HG02840 (cell line): Measurements from ENCODE around the gene KDM6B.
"Not testable (repeated sequence)": the region's sequence is repeated elsewhere in the genome, so short reads cannot be mapped to it uniquely, and the experiment has no call there.

Source experiments
- ATAC-seq: cut with Tn5 transposase; IDR thresholded peaks from one replicate; pipeline ENCODE4 v1.9.1; 2021; ENCODE audit warnings: mild to moderate bottlenecking, moderate library complexity, moderate number of reproducible peaks; ENCODE audit not compliant: unreplicated experiment, low FRiP score

The KDM6B gene

DNA sequence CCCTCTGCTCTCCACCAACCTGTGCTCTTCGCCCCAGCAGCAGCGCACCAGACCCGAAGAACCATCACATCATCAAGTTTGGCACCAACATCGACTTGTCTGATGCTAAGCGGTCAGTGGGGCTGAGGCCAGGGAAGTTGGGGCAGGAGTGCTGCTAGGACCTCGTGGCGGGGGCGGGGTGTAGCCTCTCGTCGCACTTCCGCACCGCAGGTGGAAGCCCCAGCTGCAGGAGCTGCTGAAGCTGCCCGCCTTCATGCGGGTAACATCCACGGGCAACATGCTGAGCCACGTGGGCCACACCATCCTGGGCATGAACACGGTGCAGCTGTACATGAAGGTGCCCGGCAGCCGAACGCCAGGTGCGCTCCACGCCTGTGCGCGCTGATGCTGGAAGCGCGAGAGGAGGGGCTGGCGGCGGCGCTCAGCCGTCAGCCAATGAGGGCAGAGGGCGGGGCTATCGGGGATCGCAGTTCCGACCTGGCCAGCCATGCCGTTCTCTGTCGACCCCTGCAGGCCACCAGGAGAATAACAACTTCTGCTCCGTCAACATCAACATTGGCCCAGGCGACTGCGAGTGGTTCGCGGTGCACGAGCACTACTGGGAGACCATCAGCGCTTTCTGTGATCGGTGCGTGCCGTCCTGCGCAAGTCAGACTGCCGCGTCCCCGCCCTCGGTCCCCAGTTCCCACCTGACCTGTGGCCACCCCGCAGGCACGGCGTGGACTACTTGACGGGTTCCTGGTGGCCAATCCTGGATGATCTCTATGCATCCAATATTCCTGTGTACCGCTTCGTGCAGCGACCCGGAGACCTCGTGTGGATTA lies 17.6 kb downstream of the KDM6B start:
- ATAC-seq = peak; percentile 66

DNA sequence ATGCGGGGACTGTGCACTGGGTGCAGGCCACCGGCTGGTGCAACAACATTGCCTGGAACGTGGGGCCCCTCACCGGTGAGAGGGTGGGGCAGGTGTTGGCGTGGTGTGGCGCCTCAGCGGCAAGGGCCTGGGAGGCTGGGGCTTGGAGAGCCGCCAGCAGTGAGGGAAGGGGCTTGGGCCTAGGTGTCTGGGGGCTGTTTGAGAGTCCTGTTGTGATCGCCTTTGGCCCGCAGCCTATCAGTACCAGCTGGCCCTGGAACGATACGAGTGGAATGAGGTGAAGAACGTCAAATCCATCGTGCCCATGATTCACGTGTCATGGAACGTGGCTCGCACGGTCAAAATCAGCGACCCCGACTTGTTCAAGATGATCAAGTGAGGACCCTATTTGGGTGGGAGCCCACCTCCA lies 18.2 kb downstream of the KDM6B start:
- no peak for ATAC-seq

DNA sequence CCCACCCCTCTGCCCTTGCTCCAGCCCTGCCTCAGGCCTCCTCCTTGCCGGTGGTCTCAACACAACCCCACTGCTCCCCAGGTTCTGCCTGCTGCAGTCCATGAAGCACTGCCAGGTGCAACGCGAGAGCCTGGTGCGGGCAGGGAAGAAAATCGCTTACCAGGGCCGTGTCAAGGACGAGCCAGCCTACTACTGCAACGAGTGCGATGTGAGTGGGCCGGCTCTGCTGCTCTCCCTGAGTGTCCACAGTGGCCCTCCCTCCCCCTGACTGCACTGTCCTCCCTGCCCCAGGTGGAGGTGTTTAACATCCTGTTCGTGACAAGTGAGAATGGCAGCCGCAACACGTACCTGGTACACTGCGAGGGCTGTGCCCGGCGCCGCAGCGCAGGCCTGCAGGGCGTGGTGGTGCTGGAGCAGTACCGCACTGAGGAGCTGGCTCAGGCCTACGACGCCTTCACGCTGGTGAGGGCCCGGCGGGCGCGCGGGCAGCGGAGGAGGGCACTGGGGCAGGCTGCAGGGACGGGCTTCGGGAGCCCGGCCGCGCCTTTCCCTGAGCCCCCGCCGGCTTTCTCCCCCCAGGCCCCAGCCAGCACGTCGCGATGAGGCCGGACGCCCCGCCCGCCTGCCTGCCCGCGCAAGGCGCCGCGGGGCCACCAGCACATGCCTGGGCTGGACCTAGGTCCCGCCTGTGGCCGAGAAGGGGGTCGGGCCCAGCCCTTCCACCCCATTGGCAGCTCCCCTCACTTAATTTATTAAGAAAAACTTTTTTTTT lies 19.1 kb downstream of the KDM6B start:
- no peak for ATAC-seq

DNA sequence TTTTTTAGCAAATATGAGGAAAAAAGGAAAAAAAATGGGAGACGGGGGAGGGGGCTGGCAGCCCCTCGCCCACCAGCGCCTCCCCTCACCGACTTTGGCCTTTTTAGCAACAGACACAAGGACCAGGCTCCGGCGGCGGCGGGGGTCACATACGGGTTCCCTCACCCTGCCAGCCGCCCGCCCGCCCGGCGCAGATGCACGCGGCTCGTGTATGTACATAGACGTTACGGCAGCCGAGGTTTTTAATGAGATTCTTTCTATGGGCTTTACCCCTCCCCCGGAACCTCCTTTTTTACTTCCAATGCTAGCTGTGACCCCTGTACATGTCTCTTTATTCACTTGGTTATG lies 19.6 kb downstream of the KDM6B start:
- no peak for ATAC-seq

DNA sequence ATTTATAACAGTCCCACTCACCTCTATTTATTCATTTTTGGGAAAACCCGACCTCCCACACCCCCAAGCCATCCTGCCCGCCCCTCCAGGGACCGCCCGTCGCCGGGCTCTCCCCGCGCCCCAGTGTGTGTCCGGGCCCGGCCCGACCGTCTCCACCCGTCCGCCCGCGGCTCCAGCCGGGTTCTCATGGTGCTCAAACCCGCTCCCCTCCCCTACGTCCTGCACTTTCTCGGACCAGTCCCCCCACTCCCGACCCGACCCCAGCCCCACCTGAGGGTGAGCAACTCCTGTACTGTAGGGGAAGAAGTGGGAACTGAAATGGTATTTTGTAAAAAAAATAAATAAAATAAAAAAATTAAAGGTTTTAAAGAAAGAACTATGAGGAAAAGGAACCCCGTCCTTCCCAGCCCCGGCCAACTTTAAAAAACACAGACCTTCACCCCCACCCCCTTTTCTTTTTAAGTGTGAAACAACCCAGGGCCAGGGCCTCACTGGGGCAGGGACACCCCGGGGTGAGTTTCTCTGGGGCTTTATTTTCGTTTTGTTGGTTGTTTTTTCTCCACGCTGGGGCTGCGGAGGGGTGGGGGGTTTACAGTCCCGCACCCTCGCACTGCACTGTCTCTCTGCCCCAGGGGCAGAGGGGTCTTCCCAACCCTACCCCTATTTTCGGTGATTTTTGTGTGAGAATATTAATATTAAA lies 20.2 kb downstream of the KDM6B start:
- no peak for ATAC-seq

DNA sequence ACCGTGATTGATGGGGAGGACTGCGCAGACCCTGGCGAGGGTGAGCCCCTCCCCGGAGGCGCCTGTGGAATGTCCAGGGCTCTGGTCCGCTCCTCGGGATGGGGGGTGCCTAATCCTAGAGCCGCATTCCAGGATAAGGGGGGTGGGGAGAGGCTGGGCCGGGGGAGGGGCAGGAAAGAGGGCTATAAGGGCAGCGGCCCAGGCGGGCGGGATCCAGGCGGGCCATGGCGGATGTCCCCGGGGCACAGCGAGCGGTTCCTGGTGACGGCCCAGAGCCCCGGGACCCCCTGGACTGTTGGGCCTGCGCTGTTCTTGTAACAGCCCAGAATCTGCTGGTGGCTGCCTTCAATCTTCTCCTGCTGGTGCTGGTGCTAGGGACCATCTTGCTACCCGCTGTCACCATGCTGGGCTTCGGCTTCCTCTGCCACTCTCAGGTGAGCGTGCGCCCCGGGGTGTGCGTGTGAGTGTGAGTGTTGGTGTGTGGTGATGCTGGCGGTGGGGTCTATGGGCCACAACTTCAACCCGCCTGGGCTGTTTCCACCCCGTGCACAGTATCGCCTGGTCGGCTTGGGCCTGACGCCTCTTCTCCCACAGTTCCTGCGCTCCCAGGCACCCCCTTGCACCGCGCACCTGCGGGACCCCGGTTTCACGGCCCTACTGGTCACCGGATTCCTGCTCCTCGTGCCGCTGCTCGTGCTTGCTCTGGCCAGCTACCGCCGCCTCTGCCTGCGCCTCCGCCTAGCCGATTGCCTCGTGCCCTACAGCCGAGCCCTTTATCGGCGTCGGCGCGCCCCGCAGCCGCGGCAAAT lies 21.0 kb downstream of the KDM6B start, which contains the start of gene TMEM88:
TSS of gene TMEM88 (plus strand) at position 216 of the 809 bp plus-strand sequence. CDS start at position 225, 9 bp downstream.
- ATAC-seq = no peak

DNA sequence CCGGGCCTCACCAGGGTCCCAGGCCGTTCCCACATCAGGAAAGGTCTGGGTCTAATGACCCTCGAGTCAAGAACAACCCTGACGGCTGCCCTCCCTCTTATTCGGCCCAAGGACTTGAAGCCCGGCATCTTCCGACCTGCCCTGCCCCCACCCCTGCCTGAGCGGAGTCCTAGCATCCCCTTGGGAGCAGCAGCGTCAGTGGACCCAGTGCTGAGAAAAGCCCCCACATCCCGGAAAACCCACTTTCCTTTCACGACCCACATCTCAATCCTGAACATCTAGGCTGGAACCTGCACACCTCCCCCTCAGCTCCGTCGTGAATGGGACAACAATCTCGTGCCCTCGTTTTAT lies 21.6 kb downstream of the KDM6B start:
- no peak for ATAC-seq

DNA sequence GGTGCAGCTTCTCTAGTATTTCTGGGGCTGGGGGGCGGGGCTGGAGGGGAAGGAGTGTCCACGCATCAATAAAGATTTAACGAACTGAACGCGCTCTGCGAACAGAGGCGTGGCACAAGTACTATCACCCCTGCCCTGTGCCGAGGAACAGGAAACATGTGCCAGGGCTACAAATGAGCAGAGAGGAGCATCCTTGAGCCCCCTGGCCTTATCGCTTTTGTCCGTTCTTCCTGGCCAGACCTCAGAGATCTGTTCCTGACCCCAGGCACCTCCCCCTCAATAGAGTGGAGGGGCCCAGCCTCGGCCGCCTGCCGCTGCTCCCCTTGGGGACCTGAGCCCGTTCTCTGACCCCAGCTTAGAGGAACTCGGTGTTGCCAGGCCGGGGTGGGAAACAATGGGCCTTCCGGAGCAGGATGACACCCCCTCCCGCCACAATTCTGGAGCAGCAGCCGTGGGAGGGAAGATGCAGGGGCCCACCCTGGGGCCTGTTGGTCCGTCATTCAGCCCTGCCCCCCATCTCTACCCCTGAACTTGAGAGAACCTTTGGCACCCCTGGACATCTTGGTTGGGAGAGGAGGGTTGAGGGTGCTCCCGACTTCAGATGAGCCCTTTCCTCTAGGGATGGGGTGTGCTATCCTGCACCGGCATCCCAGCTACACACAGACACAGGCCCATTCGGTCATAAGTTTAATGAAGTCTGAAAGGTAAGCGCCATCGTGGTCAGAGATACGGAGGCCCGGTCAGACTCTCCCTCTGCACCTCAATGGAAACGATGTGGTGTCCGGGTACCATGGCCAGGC lies 22.2 kb downstream of the KDM6B start:
- no peak for ATAC-seq

DNA sequence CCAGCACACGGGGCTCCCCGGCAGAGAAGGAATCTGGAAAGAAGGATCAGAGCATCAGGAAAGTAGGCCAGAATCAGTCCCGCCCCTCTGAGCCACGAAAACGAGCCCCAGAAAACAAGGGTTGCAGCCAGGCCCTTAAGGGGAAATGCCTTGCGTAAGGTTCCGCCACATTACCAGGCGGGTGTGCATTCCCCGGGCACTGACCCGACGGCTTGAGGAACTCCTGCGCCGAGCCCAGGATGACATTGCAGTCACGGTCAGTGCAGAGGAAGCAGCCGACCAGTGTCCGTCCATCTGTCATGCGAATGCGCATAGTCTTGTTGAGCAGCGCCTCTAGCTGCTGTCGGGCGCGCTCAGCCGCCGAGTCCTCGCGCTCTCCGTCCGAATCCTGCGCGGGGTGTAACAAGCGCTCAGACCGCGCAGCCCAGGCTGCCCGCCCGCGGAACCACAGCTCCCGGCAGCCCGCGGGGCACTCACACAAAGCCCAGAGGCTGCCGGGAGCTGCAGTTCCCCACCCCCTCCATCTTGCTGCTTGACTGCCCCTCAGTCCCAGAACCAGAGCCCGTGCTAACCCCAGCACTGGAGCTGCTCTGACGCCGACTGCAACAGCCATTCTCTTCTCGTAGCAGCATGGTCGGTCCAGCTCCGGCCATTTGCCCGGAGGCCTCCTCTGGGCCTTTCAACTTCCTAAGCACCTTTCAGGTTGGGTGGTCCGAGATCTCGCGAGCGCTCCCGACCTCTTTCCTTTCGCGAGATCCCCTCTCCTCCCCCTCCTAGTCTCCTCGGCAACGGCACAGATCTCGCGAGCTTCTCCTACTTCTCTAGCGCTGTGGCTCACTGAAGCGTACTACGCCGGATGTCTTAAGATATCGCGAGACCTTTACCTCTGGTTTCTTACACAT lies 23.0 kb downstream of the KDM6B start, which contains the start of gene NAA38:
TSS of gene NAA38 (minus strand) at position 749 of the 902 bp plus-strand sequence. CDS start at position 653, 96 bp downstream.
- ATAC-seq = peak; percentile 69

DNA sequence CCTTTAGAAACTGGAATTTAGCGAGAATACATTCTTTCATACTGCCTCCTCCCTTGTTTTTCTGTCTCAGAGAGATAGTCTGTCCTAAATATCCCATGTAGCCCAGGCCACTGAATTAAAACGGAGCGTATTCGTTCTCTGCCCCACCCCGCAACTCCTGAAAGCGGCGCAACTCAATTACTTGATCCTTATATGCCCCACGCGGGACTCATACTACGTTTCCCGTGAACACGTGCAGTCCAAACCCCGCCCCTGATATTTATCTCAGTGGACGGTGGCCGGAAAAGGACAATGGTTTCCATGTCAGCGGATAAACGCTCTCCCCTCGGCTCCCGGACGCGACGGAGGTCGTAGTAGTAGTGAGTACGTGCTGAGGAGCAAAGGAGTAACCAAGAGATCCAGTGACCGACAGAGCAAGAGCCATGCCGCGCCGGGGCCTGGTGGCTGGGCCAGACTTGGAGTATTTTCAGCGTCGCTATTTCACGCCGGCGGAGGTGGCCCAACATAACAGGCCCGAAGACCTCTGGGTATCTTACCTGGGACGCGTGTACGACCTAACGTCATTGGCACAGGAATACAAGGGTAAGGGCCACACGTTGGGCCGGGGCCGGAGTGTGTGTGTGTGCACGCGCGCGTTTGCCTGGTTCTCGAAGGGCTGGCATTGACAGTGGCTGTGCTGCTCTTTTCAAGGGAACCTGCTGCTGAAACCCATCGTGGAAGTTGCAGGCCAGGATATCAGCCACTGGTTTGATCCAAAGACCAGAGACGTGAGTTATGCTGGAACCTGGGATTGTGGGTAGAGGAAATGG lies 23.9 kb downstream of the KDM6B start, which contains the start of gene CYB5D1:
TSS of gene CYB5D1 (plus strand) at position 291 of the 809 bp plus-strand sequence. CDS start at position 423, 132 bp downstream.
- ATAC-seq = peak; percentile 41

DNA sequence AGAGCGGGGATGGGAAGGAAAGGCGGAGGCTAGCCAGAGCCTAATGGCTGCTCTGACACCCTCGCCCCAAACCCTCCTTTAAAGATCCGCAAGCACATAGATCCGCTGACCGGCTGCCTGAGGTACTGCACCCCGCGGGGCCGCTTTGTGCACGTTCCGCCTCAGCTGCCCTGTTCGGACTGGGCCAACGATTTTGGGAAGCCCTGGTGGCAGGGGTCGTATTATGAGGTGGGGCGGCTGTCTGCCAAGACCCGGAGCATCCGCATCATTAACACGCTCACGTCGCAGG lies 24.4 kb downstream of the KDM6B start:
- ATAC-seq = no peak

DNA sequence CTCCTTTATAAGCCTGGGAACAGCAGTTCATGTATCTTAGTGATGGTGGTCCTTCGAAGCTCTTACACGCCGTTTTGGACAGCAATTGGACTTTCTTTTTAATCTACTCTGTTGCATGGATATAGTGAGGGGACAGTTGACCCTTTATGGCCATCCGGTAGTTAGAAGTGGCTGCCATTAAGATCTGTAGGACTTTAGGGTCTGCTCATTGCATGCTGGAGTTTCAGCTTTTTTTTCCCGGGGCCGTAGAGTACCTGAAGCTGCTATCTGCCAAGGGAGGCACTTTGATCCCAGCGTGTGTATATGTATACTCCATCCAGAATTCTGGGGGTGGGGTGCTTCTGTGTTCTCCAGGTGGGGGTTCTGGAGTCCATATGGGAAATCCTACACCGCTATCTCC lies 25.0 kb downstream of the KDM6B start:
- no peak for ATAC-seq

DNA sequence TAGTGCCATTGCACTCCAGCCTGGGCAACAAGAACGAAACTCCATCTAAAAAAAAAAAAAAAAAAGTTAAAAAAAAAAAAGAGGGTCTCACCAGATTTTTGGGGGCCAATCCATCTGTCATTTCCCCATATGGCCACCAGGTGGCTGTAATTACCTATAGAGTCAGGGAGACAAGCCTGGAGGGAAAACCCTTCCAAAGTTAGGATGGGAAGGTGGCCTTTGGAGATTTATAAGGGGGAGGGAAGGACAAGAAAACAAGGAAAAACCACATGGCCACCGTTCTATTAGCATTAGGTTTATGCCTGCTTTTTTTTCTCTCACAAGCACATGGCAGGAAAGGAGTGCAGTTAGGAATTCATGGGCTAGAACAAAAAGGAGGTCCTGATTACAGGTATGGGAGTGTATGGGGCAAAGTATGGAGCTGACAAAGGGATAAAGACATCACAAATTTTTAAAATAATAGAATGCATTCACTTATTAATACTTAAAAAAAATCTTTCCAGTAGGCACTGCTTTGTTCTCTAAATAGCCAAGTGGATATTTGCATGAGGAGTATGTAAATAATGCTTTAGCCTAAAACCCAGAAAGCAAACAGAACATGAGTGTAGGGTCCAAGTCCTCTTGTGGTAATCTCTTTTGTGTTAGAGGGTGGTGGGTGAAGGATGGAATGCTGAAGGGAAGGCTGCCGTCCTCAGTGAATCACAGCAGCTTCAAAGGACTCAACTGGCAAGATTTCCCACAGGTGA lies 28.8 kb downstream of the KDM6B start:
- no peak for ATAC-seq

DNA sequence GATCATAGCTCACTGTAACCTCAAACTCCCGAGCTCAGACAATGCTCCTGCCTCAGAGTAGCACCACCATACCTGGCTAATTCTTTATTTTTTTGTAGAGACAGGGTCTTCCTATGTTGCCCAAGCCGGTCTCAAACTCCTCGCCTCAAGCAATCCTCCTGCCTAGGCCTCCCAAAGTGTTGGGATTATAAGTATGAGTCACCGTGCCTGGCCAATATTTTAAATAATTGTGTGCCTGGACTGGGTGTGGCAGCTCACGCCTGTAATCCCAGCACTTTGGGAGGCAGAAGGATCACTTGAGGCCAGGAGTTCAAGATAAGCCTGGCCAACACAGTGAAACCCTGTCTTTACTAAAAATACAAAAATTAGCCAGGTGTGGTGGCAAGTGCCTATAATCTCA lies 30.4 kb downstream of the KDM6B start:
- not testable (repeated sequence) for ATAC-seq

DNA sequence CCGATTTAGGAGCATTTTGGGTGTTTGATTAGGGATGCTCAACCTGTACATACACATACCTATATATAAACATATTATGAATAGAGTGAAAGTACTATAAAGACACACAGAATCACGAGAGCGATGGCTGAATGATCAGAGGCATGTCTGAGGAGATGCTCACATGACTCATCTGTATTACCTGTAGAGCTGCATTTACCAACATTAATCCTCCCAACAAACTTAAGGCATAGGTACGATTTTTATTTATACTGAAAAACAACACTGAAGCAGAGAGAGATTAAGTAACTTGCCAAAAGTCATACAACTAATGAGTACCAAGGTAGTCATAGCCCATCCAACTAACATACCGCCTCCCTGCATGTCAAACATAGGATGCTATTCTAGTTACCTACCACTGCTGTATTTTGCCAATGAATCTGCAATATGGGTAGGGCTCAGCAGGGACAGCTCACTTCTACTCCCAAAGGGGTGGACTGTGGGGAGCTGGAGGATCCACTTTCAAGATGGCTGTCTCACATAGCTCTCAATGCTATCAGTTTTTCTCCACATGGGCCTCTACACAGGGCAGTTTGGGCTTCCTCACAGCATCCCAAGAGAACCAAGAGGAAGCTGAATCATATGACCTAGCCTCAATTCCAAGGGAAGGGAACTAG lies 31.1 kb downstream of the KDM6B start:
- ATAC-seq = no peak

DNA sequence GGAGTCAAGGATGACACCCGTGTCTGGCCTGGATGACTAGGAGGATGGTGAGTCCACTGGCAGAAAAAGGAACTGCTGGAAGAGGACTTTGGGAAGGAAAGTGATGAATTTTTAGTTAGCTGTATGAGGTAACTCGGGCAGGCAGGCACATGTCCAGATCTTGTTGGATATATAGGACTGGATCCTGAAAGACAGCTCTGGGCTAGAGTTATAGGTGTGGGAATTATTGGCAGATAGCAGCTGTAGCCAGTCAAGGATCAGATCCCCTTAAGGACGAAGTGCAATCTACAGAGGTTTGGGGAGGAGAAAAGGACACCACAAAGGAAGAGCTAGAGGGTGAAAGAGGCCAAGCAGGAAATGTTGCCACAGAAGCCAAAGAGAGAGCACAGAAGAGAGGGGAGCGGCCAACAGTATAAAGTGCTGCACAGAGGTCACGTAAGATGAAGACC lies 33.9 kb downstream of the KDM6B start:
- no peak for ATAC-seq
